Keratinocyte (primary cell): ENCODE measurements around the gene STPG2. TPM values are rescaled to one million over a fixed set of nuclear protein-coding genes. Genes with fewer than 3 reads are reported as not detected.

Experiments used
- DNase-seq: peaks from one replicate; pipeline ENCODE4 v3.0.0-alpha.2; 2011; ENCODE audit warnings: low read depth, missing footprints, low spot score
- FAIRE-seq: peaks from 2 replicates; lab custom pipeline; 2011; peaks lifted over from hg19 to GRCh38; lab: Jason Lieb, UNC
- H2AFZ ChIP-seq: 2 replicates; pipeline ENCODE4 v1.6.0; 2012; ENCODE audit warnings: low read length, control low read depth, inconsistent platforms; ENCODE audit not compliant: control insufficient read depth
- H3K27ac ChIP-seq: 2 replicates; pipeline ENCODE4 v1.5.1; 2011; ENCODE audit warnings: low read length; ENCODE audit not compliant: control insufficient read depth, insufficient read depth
- H3K27me3 ChIP-seq: 3 replicates; pipeline ENCODE4 v1.6.0; 2011; ENCODE audit warnings: low read length; ENCODE audit not compliant: control insufficient read depth, insufficient read depth; ENCODE audit errors: extremely low read depth
- H3K36me3 ChIP-seq, 2 experiments: 2 replicates in 1 of 2; 3 replicates in 1 of 2; pipeline ENCODE4 v1.5.1; 2011; ENCODE audit warnings: low read length in 2 of 2, mild to moderate bottlenecking in 1 of 2; ENCODE audit not compliant: control insufficient read depth in 2 of 2, insufficient read depth in 2 of 2; ENCODE audit errors: extremely low read depth in 1 of 2
- H3K4me1 ChIP-seq: 3 replicates; pipeline ENCODE4 v1.5.1; 2011; ENCODE audit warnings: low read length; ENCODE audit not compliant: control insufficient read depth, insufficient read depth; ENCODE audit errors: extremely low read depth
- H3K4me2 ChIP-seq: 3 replicates; pipeline ENCODE4 v1.6.0; 2011; ENCODE audit warnings: low read depth, low read length; ENCODE audit not compliant: control insufficient read depth, insufficient read depth; ENCODE audit errors: extremely low read depth
- H3K4me3 ChIP-seq, 3 experiments: fragments of 200-600 bp in 1 of 3; sonication (generic) in 1 of 3; 2 replicates in 2 of 3; 3 replicates in 1 of 3; pipeline ENCODE4 v1.5.1; 2011 to 2016; ENCODE audit warnings: low read length in 3 of 3, mild to moderate bottlenecking in 3 of 3, control low read depth in 2 of 3, inconsistent platforms in 1 of 3, low read depth in 1 of 3, mixed read lengths in 1 of 3, mixed run types in 1 of 3, moderate library complexity in 1 of 3; ENCODE audit not compliant: control insufficient read depth in 2 of 3, insufficient read depth in 2 of 3; ENCODE audit errors: extremely low read depth in 1 of 3
- H3K79me2 ChIP-seq: 2 replicates; pipeline ENCODE4 v1.6.0; 2012; ENCODE audit warnings: low read length; ENCODE audit not compliant: control insufficient read depth, insufficient read depth
- H3K9ac ChIP-seq: 3 replicates; pipeline ENCODE4 v1.6.0; 2011; ENCODE audit warnings: low read length; ENCODE audit not compliant: control insufficient read depth, insufficient read depth; ENCODE audit errors: extremely low read depth
- H3K9me1 ChIP-seq: 3 replicates; pipeline ENCODE4 v1.6.0; 2011; ENCODE audit warnings: low read length; ENCODE audit not compliant: control insufficient read depth, insufficient read depth; ENCODE audit errors: extremely low read depth
- H3K9me3 ChIP-seq: 2 replicates; pipeline ENCODE4 v1.5.1; 2012; ENCODE audit warnings: low read depth, low read length; ENCODE audit not compliant: control insufficient read depth
- H4K20me1 ChIP-seq: 3 replicates; pipeline ENCODE4 v1.6.0; 2011; ENCODE audit warnings: low read length; ENCODE audit not compliant: control insufficient read depth, insufficient read depth; ENCODE audit errors: extremely low read depth
- EZH2 ChIP-seq: IDR thresholded peaks from one replicate; pipeline ENCODE4 v1.6.1; 2012; ENCODE audit warnings: inconsistent platforms, mild to moderate bottlenecking, low read length, moderate library complexity
- dilution Hi-C: fragments of 300-500 bp; cut with MboI; formaldehyde crosslinking; loops from one replicate; pipeline ENCODE4 v1.7.0; 2020; ENCODE audit warnings: low sequenced_read_pairs; ENCODE audit not compliant: extremely low pct_ligation_motif_present
- polyA plus RNA-seq, 5 experiments: library from polyadenylated mRNA; depleted of rRNA in 3 of 5; stranded (reverse) in 3 of 5; stranded (forward) in 1 of 5; unstranded in 1 of 5; fragments of >200 nt; gene quantifications; 1 replicate in 1 of 5; 2 replicates in 3 of 5; 3 replicates in 1 of 5; pipeline versions ENCODE4 v1.2.1 to v1.2.3, GENCODE V29; 2011 to 2012; ENCODE audit warnings: missing spikeins in 2 of 5, low read depth in 1 of 5, low replicate concordance in 1 of 5
- TF ChIP-seq, protein P1 (sequence below), 3 experiments: IDR thresholded peaks in 1 of 3; conservative IDR thresholded peaks in 1 of 3; optimal IDR thresholded peaks in 1 of 3; 2 replicates in 2 of 3; 3 replicates in 1 of 3; pipeline versions ENCODE3 to v1.5.1; 2011; ENCODE audit warnings: low read length in 3 of 3, mild to moderate bottlenecking in 3 of 3, moderate library complexity in 2 of 3, control low read depth in 1 of 3, inconsistent platforms in 1 of 3; ENCODE audit not compliant: insufficient read depth in 2 of 3; ENCODE audit errors: extremely low read depth in 1 of 3

Gene STPG2
- polyA plus RNA-seq, 1 donor (not counting 4 experiments of a cell fraction or from before 2014, with no cell fraction given) = 0.07 TPM

DNA sequence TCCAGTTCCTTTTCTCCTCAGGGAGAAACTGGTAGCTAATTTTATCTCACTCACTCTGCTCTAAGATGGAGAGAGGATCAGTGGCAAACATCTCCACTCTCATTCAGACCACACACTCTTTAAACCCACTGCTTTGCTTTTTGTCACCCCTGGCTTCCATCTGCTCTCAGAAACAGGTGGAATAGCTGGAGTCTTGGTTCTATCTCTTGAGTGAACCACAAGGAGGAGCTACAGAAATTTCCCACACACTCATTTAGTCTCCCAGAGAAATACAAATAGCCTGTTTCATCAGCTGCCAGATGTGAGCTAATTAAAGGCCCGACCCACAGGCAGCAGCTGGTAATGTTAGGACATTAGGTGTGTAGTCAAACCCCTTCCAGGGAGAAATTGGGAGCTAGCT, 96.6 kb downstream of the STPG2 start:
- FAIRE-seq (no peak), DNase-seq (no peak)
- Histone ChIP-seq H3K27me3 (no peaks in the 10 kb centered on the region), H3K4me1 (no peaks in the 10 kb centered on the region), H3K4me2 (no peak overlapping the region), H3K27ac (no peak overlapping the region), H3K9ac (no peak overlapping the region), H3K79me2 (no peaks in the 10 kb centered on the region), H3K9me1 (no peaks in the 10 kb centered on the region), H2AFZ (no peak overlapping the region), H3K36me3 (no peaks in the 10 kb centered on the region), H4K20me1 (no peaks in the 10 kb centered on the region), H3K4me3 (no peak overlapping the region), H3K9me3 (no peaks in the 10 kb centered on the region)
- TF ChIP-seq EZH2 = no peak
- TF ChIP-seq, protein P1, sequence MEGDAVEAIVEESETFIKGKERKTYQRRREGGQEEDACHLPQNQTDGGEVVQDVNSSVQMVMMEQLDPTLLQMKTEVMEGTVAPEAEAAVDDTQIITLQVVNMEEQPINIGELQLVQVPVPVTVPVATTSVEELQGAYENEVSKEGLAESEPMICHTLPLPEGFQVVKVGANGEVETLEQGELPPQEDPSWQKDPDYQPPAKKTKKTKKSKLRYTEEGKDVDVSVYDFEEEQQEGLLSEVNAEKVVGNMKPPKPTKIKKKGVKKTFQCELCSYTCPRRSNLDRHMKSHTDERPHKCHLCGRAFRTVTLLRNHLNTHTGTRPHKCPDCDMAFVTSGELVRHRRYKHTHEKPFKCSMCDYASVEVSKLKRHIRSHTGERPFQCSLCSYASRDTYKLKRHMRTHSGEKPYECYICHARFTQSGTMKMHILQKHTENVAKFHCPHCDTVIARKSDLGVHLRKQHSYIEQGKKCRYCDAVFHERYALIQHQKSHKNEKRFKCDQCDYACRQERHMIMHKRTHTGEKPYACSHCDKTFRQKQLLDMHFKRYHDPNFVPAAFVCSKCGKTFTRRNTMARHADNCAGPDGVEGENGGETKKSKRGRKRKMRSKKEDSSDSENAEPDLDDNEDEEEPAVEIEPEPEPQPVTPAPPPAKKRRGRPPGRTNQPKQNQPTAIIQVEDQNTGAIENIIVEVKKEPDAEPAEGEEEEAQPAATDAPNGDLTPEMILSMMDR (optimal IDR thresholded peaks at IDR 0.05 in 1 of 3, IDR thresholded peaks at IDR 0.05 in 1 of 3, conservative IDR thresholded peaks at IDR 0.05 in 1 of 3; ENCODE audit: extremely low read depth in 1 of 3, insufficient read depth in 2 of 3, low read length in 3 of 3) = no peak
- dilution Hi-C loops = no loop called here

DNA sequence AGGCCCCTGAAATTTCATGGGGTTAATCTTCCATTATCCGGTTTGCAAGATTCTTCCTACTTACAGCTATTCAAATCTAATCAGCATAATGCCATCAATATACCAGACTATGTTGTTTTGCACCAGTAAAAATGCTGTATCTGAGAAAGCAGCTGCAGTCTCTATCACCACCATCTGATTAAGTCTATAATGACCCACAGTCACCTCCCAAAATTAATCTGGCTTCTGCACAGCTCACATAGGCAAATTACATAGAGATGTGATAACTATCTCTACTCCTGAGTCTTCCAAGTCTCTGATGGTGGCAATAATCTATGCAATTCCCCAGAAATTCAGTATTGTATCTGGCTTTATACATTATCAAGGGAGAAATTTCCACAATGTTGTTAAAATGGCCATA, 113.2 kb downstream of the STPG2 start:
- no peak overlapping the region for H3K4me2 ChIP-seq
- no peaks in the 10 kb centered on the region for H3K9me3 ChIP-seq
- no peaks in the 10 kb centered on the region for H4K20me1 ChIP-seq
- no peak for TF ChIP-seq EZH2
- TF ChIP-seq, protein P1 (optimal IDR thresholded peaks at IDR 0.05 in 1 of 3, IDR thresholded peaks at IDR 0.05 in 1 of 3, conservative IDR thresholded peaks at IDR 0.05 in 1 of 3; ENCODE audit: extremely low read depth in 1 of 3, insufficient read depth in 2 of 3, low read length in 3 of 3) = no peak
- no peak overlapping the region for H3K9ac ChIP-seq
- no peaks in the 10 kb centered on the region for H3K79me2 ChIP-seq
- FAIRE-seq (no peak), DNase-seq (no peak)
- H3K4me3 ChIP-seq = no peak overlapping the region
- H3K36me3 ChIP-seq = no peaks in the 10 kb centered on the region
- no peak overlapping the region for H2AFZ ChIP-seq
- H3K27me3 ChIP-seq = no peaks in the 10 kb centered on the region
- dilution Hi-C loops = no loop called here
- no peak overlapping the region for H3K27ac ChIP-seq
- no peaks in the 10 kb centered on the region for H3K9me1 ChIP-seq
- no peaks in the 10 kb centered on the region for H3K4me1 ChIP-seq
